IPS-20b (cell line): Measurements from ENCODE around the gene XPO1.
"Not testable (repeated sequence)": the region's sequence is repeated elsewhere in the genome, so short reads cannot be mapped to it uniquely, and the experiment has no call there.

Experiments
- H3K27ac ChIP-seq: one replicate; pipeline ENCODE4 v1.5.1; 2013; ENCODE audit warnings: low read length
- H3K27me3 ChIP-seq: 2 replicates; pipeline ENCODE4 v1.6.1; 2013; ENCODE audit warnings: mild to moderate bottlenecking, low read length, inconsistent platforms; ENCODE audit not compliant: insufficient read depth
- H3K36me3 ChIP-seq: 2 replicates; pipeline ENCODE4 v1.6.1; 2013; ENCODE audit warnings: low read depth, mild to moderate bottlenecking, inconsistent platforms, low read length, moderate library complexity; ENCODE audit not compliant: insufficient read depth
- H3K4me1 ChIP-seq: 2 replicates; pipeline ENCODE4 v1.6.1; 2013; ENCODE audit warnings: mild to moderate bottlenecking, control low read depth, inconsistent platforms, low read length, moderate library complexity; ENCODE audit not compliant: insufficient read depth
- H3K4me3 ChIP-seq: 2 replicates; pipeline ENCODE4 v1.5.1; 2013; ENCODE audit warnings: mild to moderate bottlenecking, low read length, inconsistent platforms
- H3K9ac ChIP-seq: 2 replicates; pipeline ENCODE4 v1.6.1; 2013; ENCODE audit warnings: low read depth, mild to moderate bottlenecking, inconsistent platforms, low read length, moderate library complexity
- H3K9me3 ChIP-seq: 2 replicates; pipeline ENCODE4 v1.6.1; 2013; ENCODE audit warnings: mild to moderate bottlenecking, low read depth, low read length, inconsistent platforms; ENCODE audit not compliant: insufficient read depth

XPO1 gene

DNA sequence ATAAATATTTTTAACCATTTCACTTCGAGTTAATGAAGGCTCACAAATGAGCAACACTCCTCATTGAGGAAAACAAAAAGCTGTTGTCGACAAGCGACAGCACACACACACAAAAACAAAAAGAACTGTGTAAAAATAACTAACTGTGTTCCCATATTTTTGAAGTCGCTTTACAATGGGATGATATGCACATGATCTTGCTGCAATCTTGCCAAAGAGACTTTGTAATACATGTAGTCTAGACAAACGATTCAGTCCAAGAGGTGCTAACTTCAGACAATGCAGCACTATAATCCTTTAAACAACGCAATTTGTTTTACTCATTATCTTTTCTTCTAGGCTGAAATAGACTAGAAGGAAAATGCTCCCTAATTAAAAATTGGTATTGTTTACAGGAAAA lies 60.1 kb downstream of the XPO1 start:
- Histone ChIP-seq H3K9me3 (no peaks in the 10 kb centered on the region), H3K9ac (no peak overlapping the region), H3K27ac (no peak overlapping the region), H3K4me3 (no peak overlapping the region), H3K4me1 (no peaks in the 10 kb centered on the region), H3K36me3 (peaks cover 60% of the 10 kb centered on the region), H3K27me3 (no peaks in the 10 kb centered on the region)

- not testable (repeated sequence) for H3K27ac ChIP-seq, H3K27me3 ChIP-seq, H3K9ac ChIP-seq, H3K4me3 ChIP-seq, H3K9me3 ChIP-seq, H3K4me1 ChIP-seq
- H3K36me3 ChIP-seq, result peaks cover 49% of the 10 kb centered on the region
Observed at GRCh38 chr2:61476929-61477589, 61.1 kb downstream of the XPO1 start.

DNA sequence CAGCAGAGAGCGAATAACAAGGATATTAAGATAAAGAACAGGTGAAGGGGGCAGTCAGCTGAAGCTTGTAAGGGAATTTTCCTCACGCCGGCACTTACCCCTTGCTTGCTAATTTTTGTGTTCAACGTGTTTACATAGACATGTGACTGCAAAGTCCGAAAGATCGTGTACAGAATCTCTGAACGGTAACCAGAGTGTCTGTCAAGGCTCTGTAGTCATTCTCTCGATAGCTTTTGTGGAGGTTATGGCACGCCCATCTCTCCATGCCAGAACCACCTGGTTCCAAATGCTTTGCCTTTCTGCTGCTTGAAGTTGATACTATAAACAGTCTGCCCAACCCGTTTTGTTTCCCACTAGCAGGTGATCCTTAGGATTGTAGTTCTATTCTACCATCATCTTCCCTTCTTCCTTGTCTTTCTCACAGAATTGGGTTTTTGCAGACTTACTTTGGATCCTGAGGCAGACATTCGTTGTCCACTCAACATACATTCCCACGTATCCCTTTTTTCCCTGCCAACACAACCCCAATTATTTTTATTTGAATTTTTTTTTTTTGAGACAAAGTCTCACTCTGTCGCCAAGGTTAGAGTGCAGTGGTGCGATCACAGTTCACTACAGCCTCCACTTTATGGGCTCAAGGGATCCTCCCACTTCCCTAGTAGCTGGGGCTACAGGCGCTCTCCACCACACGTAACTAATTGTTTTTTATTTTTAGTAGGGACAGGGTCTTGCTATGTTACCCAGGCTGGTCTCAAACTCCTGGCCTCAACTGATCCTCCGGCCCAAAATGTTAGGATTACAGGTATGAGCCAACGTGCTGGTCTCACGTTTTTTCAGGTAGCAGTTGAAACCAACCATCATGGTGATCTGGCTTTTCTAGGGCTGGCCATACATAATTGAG lies 66.0 kb downstream of the XPO1 start:
- H3K36me3 ChIP-seq, result peaks cover 16% of the 10 kb centered on the region
- H3K4me1 ChIP-seq, result no peaks in the 10 kb centered on the region
- H3K27ac ChIP-seq, result peak overlapping the region; percentile 93
- peak overlapping the region; percentile 99 for H3K9ac ChIP-seq
- no peaks in the 10 kb centered on the region for H3K9me3 ChIP-seq
- peak overlapping the region; percentile 94 for H3K4me3 ChIP-seq
- no peaks in the 10 kb centered on the region for H3K27me3 ChIP-seq

DNA sequence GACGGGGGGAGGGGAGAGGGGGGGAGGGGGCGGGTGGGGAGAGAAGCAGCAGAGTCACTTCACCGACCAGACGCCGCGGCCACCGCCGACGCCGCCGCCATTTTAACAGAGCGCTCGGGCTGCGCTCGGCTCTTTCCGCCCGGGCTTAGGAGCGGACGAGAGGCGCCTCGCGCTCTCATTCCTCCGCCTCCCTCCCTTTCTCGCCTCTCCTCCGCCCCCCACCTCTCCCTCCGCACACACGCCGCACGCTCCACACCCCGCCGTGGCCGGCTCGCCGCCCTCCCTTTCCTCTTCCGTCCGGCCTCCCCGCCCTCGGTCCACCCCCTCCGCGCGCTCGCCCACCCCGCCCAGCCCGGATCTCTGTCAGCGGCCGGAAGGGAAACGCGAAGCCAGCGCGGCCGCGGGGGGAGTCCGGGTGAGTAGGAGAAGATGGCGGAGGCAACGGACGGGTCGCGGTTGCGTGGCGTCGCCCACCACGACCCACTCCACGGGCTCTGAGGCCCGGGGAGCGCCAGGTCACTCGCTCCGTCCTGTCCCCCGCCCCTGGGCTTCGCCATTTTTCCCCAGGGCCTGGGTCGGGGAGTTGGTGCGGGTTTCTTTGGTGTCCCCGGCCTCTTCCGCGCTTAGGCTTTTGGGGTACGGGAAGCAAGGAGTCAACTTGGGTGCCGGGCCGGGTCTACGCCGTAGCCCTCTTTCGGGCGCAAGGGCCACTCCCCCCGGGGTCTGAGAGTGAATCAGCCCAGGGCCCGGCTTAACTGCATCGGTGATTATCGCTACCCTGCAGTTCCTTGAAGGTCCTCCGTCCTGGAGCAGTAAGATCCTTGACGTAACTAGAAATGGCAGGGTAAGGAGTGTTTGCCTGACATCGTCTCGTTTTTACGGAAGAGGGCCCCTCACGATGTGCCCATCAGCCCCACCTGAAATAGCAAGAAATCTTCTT lies 66.9 kb downstream of the XPO1 start, which contains the start of gene USP34:
Gene USP34, minus strand, starts transcription at position 123 of the 940 bp plus-strand sequence. CDS start 395 bp downstream, outside the sequence.
- Histone ChIP-seq H3K9ac (peak within 1 kb of the TSS; percentile 99), H3K4me3 (peak within 1 kb of the TSS; percentile 94), H3K27ac (peak within 1 kb of the TSS; percentile 93), H3K4me1 (no peaks in the 10 kb centered on the region), H3K36me3 (peaks cover 15% of the 10 kb centered on the region; the same call in 1 of the 2 replicates), H3K27me3 (no peaks in the 10 kb centered on the region), H3K9me3 (no peaks in the 10 kb centered on the region)

GRCh38 chr2:61470122-61470951 lies 67.8 kb downstream of the XPO1 start:
- Histone ChIP-seq H3K27me3 (no peaks in the 10 kb centered on the region), H3K9ac (peak overlapping the region; percentile 93), H3K36me3 (peaks cover 15% of the 10 kb centered on the region; the same call in 1 of the 2 replicates), H3K4me1 (no peaks in the 10 kb centered on the region), H3K4me3 (peak overlapping the region; percentile 89), H3K27ac (peak overlapping the region; percentile 48), H3K9me3 (no peaks in the 10 kb centered on the region)

GRCh38 chr2:61469424-61470121 lies 68.6 kb downstream of the XPO1 start:
- Histone ChIP-seq H3K9ac (peak overlapping the region; percentile 93), H3K4me1 (no peaks in the 10 kb centered on the region), H3K4me3 (peak overlapping the region; percentile 89), H3K36me3 (peaks cover 15% of the 10 kb centered on the region; the same call in 1 of the 2 replicates), H3K9me3 (no peaks in the 10 kb centered on the region), H3K27me3 (no peaks in the 10 kb centered on the region), H3K27ac (peak overlapping the region; percentile 48)

- not testable (repeated sequence) for H3K27ac ChIP-seq, H3K4me3 ChIP-seq, H3K27me3 ChIP-seq, H3K9ac ChIP-seq, H3K4me1 ChIP-seq, H3K9me3 ChIP-seq
- peaks cover 15% of the 10 kb centered on the region; the same call in 1 of the 2 replicates for H3K36me3 ChIP-seq
Observed at GRCh38 chr2:61468231-61468630, 69.9 kb downstream of the XPO1 start.

GRCh38 chr2:61465045-61465444 lies 73.1 kb downstream of the XPO1 start:
- no peak overlapping the region for H3K27ac ChIP-seq
- H3K9me3 ChIP-seq, result no peaks in the 10 kb centered on the region
- H3K27me3 ChIP-seq, result no peaks in the 10 kb centered on the region
- peaks cover 15% of the 10 kb centered on the region; the same call in 1 of the 2 replicates for H3K36me3 ChIP-seq
- H3K4me3 ChIP-seq, result no peak overlapping the region
- peaks cover 4% of the 10 kb centered on the region; the same call in 1 of the 2 replicates for H3K4me1 ChIP-seq
- no peak overlapping the region for H3K9ac ChIP-seq

- Histone ChIP-seq H3K36me3 (peaks cover 15% of the 10 kb centered on the region; the same call in 1 of the 2 replicates), H3K9me3 (no peaks in the 10 kb centered on the region), H3K27ac (no peak overlapping the region), H3K4me1 (peaks cover 4% of the 10 kb centered on the region; the same call in 1 of the 2 replicates), H3K4me3 (no peak overlapping the region), H3K9ac (no peak overlapping the region), H3K27me3 (no peaks in the 10 kb centered on the region)
Observed at GRCh38 chr2:61463769-61464475, 74.2 kb downstream of the XPO1 start.

- peaks cover 4% of the 10 kb centered on the region; the same call in 1 of the 2 replicates for H3K4me1 ChIP-seq
- no peak overlapping the region for H3K27ac ChIP-seq
- H3K9ac ChIP-seq, result no peak overlapping the region
- no peaks in the 10 kb centered on the region for H3K9me3 ChIP-seq
- H3K36me3 ChIP-seq, result no peaks in the 10 kb centered on the region
- no peaks in the 10 kb centered on the region for H3K27me3 ChIP-seq
- H3K4me3 ChIP-seq, result no peak overlapping the region
Observed at GRCh38 chr2:61461404-61461803, 76.8 kb downstream of the XPO1 start.
